OCI-M2 (cell line): ENCODE data around the gene FAM177B.

Experiments
- DNase-seq: peaks from one replicate; lab custom pipeline; 2025; ENCODE audit not compliant: unreplicated experiment; lab: John Stamatoyannopoulos, UW

Gene FAM177B

GRCh38 chr1:222784916-222785315, 47.9 kb downstream of the FAM177B start:
- no peak for DNase-seq

DNA sequence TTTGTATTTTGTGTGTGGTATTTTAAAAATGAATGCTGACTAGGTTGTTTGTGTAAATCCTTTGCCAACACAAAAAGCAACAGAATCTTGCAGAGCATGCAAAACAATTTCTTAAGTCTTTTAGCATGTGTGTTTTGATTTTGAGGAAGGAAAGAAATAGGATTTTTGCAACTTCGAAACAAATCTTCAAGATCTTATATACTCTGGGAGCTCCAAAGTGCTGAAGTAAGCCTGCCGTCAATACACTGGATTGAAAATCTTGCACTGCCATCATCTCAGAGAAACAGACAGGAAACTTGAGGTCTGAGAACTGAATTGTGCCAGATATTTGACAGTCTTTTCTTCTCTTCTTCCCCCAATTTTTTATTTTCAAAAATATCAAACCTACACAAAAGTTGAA, 48.5 kb downstream of the FAM177B start:
- no peak for DNase-seq

DNA sequence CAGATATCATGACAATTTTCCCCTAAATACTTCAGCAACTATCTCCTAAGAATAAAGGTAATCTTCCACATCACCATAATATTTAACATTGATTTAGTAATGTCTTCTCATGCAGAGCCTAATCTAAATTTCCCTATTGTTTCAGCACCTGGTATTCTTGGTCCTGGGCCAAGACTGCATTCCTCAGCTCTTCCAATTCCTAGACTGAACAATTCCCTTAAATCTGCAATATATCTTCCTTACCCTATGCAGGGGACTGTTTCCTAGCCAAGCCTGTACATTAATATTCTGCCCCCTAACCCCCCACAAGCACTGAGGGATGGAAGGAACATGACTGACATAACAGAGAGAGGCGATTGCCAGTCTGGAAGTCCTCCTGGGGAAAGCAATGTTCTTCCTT, 49.1 kb downstream of the FAM177B start:
- no peak for DNase-seq

DNA sequence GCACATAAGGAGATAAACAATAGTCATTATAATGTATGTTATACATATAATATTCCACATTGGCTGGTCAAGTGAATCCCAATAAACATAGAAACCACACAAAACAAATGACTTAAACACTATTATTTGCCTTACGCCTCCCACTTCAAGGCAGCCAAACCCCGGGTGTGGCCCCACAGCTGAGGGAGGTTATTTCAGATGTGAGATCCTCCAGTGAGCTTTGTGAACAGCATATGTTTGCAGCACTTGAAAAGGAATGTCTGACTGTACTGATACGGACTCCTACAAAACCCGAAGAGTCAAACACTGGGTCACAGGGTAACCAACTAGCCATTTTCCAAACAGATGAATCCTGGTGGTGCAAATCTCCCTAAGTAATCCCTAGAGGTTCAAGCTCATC, 50.7 kb downstream of the FAM177B start:
- no peak for DNase-seq

- no peak for DNase-seq
These were observed 51.6 kb downstream of the FAM177B start for GRCh38 chr1:222788402-222789156.

GRCh38 chr1:222790115-222790514, 53.1 kb downstream of the FAM177B start:
- DNase-seq, result no peak

GRCh38 chr1:222790520-222790919, 53.5 kb downstream of the FAM177B start:
- DNase-seq, result no peak

GRCh38 chr1:222791006-222791710, 54.2 kb downstream of the FAM177B start:
- no peak for DNase-seq

- no peak for DNase-seq
These were observed 55.7 kb downstream of the FAM177B start for GRCh38 chr1:222792744-222793143.

DNA sequence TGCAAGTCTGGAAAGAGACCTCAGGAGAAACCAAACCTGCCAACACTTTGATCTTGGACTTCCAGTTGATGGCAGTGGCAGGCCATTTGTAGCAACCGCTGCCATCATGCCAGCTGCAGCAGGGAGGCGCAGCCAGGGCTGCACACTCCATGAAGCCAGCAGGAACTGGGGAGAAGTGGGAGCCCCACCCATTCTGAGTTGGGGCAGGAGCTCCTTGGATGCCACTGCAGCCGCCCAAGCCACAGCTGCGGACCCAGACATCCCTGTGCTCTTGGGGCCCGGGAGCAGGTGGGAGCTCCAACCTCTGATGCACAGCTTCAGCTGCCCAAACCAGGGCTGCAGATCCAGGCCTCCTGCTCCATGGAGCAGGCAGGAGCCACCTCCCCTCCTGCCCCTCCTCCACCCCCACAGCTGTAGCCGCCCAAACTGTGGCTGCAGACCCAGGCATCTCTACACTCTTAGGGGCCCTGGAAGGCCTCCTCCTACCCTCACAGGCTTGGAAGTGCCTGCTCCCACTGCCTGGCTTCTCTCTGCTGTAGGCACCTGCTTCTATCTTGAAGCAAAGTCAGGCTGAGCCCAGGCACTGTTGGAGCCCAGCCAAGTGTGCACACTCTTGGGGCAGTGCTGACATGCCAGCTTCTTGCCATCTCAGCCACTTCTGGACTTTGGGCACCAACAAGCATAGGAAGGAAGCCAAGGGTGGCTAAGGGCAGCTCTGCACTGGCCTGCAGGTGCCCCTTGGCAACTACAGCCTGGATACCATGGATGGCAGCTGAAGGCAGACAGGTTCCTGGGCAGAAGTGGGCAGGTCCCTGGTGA, 57.9 kb downstream of the FAM177B start:
- no peak for DNase-seq

- no peak for DNase-seq
These were observed 61.1 kb downstream of the FAM177B start for GRCh38 chr1:222798116-222798515.

- DNase-seq, result no peak
These were observed 62.0 kb downstream of the FAM177B start for GRCh38 chr1:222798975-222799374.
